ENCODE data around the gene AK9.
"Not testable (repeated sequence)": the region's sequence is repeated elsewhere in the genome, so short reads cannot be mapped to it uniquely, and the experiment has no call there.

Gene AK9

GRCh38 chr6:109690737-109691621 lies at the start of gene AK9, which contains the start of gene FIG4:
AK9 (minus strand) TSS chr6:109691202; CDS start chr6:109675745, 15,457 bp downstream.
FIG4 (plus strand) TSS chr6:109691296; CDS start chr6:109691436, 140 bp downstream.
- DNase-seq = peak; percentile 89 to 98

- no peak for DNase-seq
Measured at GRCh38 chr6:109740787-109741186, 49.8 kb upstream of the AK9 start.

DNA sequence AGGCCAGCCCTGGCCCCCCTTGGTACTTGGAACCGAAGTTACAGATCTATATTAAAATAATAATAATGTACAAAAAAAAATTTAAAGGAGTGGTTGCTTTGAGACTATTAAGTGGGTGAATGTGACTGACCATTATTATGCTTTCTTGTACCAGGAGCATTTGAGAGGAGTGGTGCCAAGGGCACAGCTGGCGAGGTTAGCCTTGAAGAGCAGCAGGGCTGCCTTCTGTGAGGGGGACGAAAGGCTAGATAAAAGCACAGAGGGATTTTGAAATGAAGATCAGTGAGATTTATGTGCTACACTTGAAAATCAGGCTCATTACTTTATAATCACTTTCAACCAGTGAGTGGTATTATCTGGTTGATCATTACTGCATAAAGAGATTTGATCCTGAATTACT lies 48.7 kb upstream of the AK9 start:
- DNase-seq = no peak

DNA sequence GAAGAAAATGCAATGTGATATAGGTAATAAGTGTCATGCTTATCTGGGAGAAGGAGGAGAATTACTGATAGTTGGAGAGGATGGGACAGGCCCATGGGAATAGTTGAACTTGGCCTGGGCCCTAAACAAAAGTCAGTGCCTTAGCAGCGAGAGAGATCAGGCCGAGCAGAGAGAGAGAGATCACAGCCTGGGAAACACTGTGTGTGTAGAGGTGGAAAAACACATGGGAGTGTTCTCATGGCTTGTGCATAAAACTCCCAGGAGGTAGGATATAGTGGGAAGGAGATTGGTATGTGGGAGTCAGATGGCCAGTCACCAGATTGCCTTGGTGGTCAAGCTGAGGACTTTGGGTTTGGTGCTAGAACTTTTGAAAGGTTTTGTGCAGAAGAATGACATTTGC lies 47.7 kb upstream of the AK9 start:
- no peak for DNase-seq

- DNase-seq = no peak
Measured at GRCh38 chr6:109738255-109738654, 47.3 kb upstream of the AK9 start.

GRCh38 chr6:109736273-109737025 lies 45.4 kb upstream of the AK9 start:
- DNase-seq = no peak

DNA sequence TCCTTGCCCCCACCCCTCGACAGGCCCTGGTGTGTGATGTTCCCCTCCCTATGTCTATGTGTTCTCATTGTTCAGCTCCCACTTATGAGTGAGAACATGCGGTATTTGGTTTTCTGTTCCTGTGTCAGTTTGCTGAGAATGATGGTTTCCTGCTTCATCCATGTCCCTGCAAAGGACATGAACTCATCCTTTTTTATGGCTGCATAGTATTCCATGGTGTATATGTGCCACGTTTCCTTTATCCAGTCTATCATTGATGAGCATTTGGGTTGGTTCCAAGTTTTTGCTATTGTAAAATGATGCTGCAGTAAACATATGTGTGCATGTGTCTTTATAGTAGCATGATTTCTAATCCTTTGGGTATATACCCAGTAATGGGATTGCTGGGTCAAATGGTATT lies 34.2 kb upstream of the AK9 start:
- DNase-seq = not testable (repeated sequence)

- DNase-seq = no peak
Measured at GRCh38 chr6:109722564-109723254, 31.7 kb upstream of the AK9 start.

- no peak for DNase-seq
Measured at GRCh38 chr6:109722011-109722410, 31.0 kb upstream of the AK9 start.

DNA sequence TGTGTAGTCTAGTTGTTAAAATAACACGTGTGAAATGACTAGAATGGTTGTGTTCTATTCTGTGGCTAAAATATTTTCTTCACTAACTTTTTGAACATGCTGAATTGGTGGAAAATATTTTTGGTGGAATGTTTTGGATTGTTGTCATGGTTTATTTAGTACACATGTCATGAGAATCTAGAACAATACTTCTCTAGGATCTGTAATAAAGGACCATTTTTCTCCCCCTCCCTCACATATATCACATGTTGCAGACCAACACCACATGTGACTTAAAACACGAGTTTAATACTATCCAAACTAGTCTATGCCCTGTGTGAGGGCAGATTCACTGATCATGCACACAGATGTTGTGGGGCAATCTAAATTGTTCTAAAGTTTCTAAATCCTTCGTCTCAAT lies 29.3 kb upstream of the AK9 start:
- no peak for DNase-seq

- DNase-seq = no peak
Measured at GRCh38 chr6:109718991-109719390, 28.0 kb upstream of the AK9 start.

DNA sequence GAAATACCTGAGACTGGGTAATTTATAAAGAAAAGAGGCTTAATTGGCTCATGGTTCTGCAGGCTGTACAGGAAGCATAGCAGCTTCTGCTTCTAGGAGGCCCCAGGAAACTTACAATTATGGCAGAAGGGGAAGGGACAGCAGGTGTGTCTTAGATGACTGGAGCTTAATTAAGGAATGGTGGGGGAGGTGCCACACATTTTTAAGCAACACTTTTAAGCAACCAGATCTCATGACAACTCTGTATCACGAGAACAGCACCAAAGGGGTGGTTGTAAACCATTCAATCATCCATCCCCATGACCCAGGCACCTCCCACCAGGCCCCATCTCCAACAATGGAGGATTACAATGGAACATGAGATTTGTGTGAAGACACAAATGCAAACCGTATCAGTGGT lies 27.0 kb upstream of the AK9 start:
- DNase-seq = no peak

DNA sequence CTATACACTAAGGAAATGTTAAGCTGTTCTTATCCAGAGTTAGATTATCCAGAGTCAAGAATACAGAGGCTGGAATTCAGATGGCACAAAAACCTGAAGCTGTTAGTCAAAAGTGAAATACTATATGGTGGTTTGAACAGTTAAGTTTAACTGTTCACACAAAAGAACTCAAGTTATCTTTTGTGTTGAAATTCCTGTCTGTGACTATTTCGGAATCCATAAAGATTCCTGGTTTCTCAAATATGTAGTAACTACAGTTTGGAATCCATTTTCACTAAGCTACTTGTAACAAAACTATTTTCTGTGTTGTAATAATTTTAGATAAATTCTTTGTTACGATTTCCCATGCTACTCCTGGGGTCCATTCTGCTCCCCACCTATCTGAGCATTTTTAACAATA lies 24.6 kb upstream of the AK9 start:
- no peak for DNase-seq

DNA sequence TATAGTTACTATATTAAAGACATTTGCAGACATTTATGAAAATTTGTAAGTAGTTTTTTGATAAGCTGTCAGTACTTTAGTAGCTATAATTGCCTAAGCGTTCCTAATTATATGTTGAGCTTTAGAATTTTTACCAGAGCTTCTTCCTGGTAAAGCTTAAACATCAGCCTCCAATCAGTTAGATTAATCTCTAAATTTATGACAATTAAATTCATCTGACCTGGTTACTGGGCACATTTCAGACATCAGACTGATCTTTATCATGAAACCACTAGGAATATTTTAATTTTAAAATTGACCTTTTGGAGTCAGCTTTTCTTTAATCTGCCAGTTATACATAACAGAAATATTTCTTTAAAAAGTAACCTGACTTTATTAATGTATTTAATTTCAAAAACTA lies 23.6 kb upstream of the AK9 start:
- DNase-seq = no peak

GRCh38 chr6:109714166-109714565 lies 23.2 kb upstream of the AK9 start:
- DNase-seq = no peak

DNA sequence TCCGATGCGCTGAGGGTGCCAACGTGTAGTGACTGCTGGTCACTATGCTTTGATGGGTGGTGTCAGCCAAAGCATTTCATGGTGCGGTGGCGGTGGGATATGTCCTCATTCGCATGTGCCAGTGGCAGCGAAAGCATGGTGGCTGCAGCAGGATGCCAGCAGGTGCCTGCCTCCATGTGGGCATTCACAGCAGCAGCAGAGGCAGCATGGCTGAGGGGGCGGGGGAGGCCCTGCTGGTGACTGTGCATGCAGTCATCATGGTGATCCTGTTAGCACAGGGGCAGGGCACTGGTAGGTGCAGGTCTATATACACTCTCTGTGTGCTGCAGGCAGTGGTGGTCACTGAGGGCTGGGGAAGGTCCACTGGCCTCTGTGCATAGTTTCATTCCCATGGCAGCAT lies 22.1 kb upstream of the AK9 start:
- DNase-seq = no peak

DNA sequence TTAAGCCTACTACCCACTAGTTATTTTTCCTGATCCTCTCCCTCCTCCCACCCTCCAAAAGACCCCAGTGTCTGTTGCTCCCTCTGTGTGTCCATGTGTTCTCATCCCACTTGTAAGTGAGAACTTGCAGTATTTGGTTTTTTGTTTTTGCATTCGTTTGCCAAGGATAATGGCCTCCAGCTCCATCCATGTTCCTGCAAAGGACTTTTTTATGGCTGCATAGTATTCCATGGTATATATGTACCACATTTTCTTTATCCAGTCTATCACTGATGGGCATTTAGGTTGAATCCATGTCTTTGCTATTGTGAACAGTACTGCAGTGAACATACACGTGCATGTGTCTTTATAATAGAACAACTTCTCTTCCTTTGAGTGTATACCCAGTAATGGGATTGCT lies 17.1 kb upstream of the AK9 start:
- not testable (repeated sequence) for DNase-seq

- DNase-seq = no peak
Measured at GRCh38 chr6:109706513-109706912, 15.5 kb upstream of the AK9 start.

DNA sequence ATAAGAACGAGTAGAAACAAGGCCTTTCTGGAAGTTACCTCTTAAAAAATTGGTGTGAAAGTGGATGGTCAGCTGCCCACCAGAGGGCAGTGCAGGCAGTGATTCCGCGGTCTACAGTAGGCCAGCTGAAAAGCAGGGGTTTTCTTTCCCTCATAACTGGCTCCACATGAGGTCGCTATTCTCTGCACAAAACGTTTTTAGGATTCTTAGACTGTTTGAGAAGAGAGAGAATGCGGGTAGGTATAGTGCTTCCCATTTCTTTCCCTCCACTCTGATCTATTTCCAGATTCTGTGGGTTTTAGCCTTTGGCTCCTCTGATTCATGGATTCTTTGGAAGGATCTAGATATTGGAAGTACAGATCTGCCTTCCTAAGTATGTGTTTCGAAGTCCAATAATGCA lies 14.3 kb upstream of the AK9 start:
- peak; percentile 70 to 94 for DNase-seq

DNA sequence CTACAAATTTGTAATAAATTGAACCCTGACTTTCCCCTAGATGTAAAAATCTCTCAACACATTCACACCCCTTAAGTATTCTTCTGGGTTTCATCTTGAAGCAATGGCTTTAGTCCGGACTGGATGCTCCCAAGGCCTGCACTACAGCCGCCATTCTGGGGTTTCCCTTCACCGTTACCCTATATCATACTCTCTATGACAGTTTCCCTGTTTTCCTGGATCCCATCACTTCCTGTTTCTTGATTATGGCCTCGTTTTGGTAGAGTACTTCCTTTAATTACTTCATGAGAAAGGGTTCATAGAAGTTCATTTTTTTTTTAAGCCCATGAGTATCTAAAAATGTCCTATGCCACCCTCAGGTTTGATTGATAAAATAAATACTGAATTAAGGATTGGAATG lies 11.8 kb upstream of the AK9 start:
- no peak for DNase-seq

DNA sequence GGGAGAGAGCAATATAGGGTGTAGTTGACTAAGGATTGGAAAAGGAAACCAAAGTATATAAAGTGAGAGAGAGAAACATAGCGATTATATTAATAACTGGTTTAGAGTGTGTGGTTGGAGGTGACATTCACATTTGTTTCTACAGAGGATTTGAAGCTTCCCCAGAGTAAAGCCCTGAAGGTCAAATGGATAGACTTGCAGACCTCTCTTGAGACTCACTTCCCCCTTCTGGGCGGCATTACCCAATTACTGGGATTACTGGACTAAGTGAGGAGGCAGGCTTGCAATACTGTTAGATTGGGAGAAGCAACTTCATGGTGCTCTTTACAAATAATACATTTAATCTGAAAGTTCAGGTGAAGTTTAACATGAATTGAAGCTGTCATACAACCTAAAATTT lies 10.8 kb upstream of the AK9 start:
- DNase-seq = no peak

- DNase-seq = no peak
Measured at GRCh38 chr6:109701221-109701620, 10.2 kb upstream of the AK9 start.

DNA sequence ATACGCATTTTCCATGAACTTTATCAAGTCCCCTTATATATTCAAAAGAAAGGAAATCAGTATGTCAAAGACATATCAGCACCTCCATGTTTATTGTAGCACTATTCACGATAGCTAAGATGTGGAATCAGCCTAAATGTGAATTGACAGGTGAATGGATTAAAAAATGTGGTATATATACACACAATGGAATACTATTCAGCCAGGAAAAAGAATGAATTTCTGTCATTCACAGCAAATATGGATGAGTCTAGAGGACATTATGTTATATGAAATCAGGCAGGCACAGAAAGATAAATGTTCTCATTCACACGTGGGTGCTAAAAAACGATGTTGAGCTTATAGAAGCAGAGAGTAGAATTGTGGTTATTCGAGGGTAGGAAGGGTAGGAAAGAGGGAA lies 5.4 kb upstream of the AK9 start:
- DNase-seq = no peak

DNA sequence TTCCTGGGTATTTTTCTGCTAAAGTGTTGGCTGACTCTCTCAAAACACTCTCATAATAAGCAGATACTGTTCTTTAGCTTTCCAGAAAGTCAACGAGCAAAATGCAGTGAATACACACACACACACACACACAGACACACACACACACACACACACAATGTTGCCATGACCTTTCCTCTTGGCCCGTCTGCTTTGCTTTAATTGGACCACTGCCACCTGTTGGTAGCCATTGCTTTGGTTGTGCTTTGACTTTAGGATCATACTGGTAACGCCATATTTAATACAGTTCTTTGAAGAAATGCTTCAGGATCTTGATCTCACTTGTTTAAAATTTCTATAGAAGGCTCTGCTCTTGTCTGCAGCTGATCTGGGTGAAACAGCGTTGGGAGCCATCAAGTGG lies 4.5 kb upstream of the AK9 start:
- no peak for DNase-seq
